CD14-positive monocyte (primary cell): ENCODE data around the gene ARHGAP35. TPM values are rescaled to one million over a fixed set of nuclear protein-coding genes. Genes with fewer than 3 reads are reported as not detected.

Experiments used
- DNase-seq, 3 donors: peaks; one replicate each; pipeline ENCODE4 v3.0.0-alpha.2; 2011 to 2022
- H2AFZ ChIP-seq: 2 replicates; pipeline ENCODE4 v1.6.0; 2012; ENCODE audit warnings: mild to moderate bottlenecking, low read depth, low read length, inconsistent platforms; ENCODE audit not compliant: insufficient read depth, poor library complexity, severe bottlenecking
- H3K27ac ChIP-seq, 2 donors: 1 replicate in 1 of 2; 2 replicates in 1 of 2; pipeline ENCODE4 v1.5.1; 2012 to 2013; ENCODE audit warnings: low read length in 2 of 2, control low read depth in 1 of 2, inconsistent platforms in 1 of 2, low read depth in 1 of 2, mild to moderate bottlenecking in 1 of 2
- H3K27me3 ChIP-seq, 2 donors: one replicate each; pipeline versions ENCODE4 v1.6.0 to v1.6.1; 2011 to 2013; ENCODE audit warnings: low read length in 2 of 2; ENCODE audit not compliant: control insufficient read depth in 2 of 2, insufficient read depth in 2 of 2
- H3K36me3 ChIP-seq, 2 donors: replicated peaks in 1 of 2; 1 replicate in 1 of 2; 2 replicates in 1 of 2; pipeline versions ENCODE4 v1.5.1 to v1.6.1; 2012 to 2013; ENCODE audit warnings: low read length in 2 of 2, control low read depth in 1 of 2, inconsistent platforms in 1 of 2, mild to moderate bottlenecking in 1 of 2; ENCODE audit not compliant: insufficient read depth in 2 of 2, control insufficient read depth in 1 of 2
- H3K4me1 ChIP-seq, 2 donors: 1 replicate in 1 of 2; 2 replicates in 1 of 2; pipeline versions ENCODE4 v1.5.1 to v1.6.1; 2012 to 2013; ENCODE audit warnings: low read length in 2 of 2, control low read depth in 1 of 2, inconsistent platforms in 1 of 2, mild to moderate bottlenecking in 1 of 2, moderate library complexity in 1 of 2; ENCODE audit not compliant: insufficient read depth in 2 of 2, control insufficient read depth in 1 of 2
- H3K4me2 ChIP-seq: replicated peaks from 2 replicates; pipeline ENCODE3; 2012; ENCODE audit warnings: low read length, moderate library complexity, mild to moderate bottlenecking; ENCODE audit not compliant: poor library complexity, severe bottlenecking; ENCODE audit errors: extremely low read depth
- H3K4me3 ChIP-seq, 3 experiments: fragments of 200-600 bp in 1 of 3; sonication (generic) in 1 of 3; replicated peaks in 1 of 3; 1 replicate in 2 of 3; 2 replicates in 1 of 3; pipeline ENCODE4 v1.5.1; 2011 to 2013; ENCODE audit warnings: low read length in 3 of 3, mild to moderate bottlenecking in 3 of 3, control low read depth in 2 of 3, low read depth in 2 of 3, inconsistent platforms in 1 of 3, moderate library complexity in 1 of 3
- H3K79me2 ChIP-seq: 2 replicates; pipeline ENCODE4 v1.6.0; 2012; ENCODE audit warnings: mild to moderate bottlenecking, control low read depth, inconsistent platforms, low read length, moderate library complexity; ENCODE audit not compliant: insufficient read depth
- H3K9ac ChIP-seq: 2 replicates; pipeline ENCODE4 v1.6.0; 2017; ENCODE audit warnings: low read length, mild to moderate bottlenecking; ENCODE audit not compliant: insufficient read depth, poor library complexity, severe bottlenecking
- H3K9me3 ChIP-seq, 2 donors: replicated peaks in 1 of 2; 1 replicate in 1 of 2; 2 replicates in 1 of 2; pipeline versions ENCODE4 v1.5.1 to v1.6.1; 2012 to 2013; ENCODE audit warnings: low read length in 2 of 2, control low read depth in 1 of 2; ENCODE audit not compliant: control insufficient read depth in 1 of 2, insufficient read depth in 1 of 2
- H4K20me1 ChIP-seq: 2 replicates; pipeline ENCODE4 v1.6.0; 2012; ENCODE audit warnings: mild to moderate bottlenecking, low read length, control low read depth, moderate library complexity; ENCODE audit not compliant: insufficient read depth
- H3K27ac Mint-ChIP-seq, 7 donors: one replicate each; pipeline ENCODE4 v1.8.0; 2020; ENCODE audit warnings: mild to moderate bottlenecking in 7 of 7, mixed read lengths in 7 of 7, moderate library complexity in 6 of 7, inconsistent platforms in 2 of 7
- H3K27me3 Mint-ChIP-seq, 3 donors: one replicate each; pipeline ENCODE4 v1.8.0; 2021 to 2022; ENCODE audit warnings: low read depth in 3 of 3, mild to moderate bottlenecking in 3 of 3, mixed read lengths in 3 of 3, moderate library complexity in 3 of 3, inconsistent platforms in 1 of 3
- H3K36me3 Mint-ChIP-seq, 2 donors: one replicate each; pipeline ENCODE4 v1.8.0; 2020; ENCODE audit warnings: mixed read lengths in 2 of 2, inconsistent platforms in 1 of 2, mild to moderate bottlenecking in 1 of 2
- H3K4me1 Mint-ChIP-seq: one replicate; pipeline ENCODE4 v1.8.0; 2020; ENCODE audit warnings: mild to moderate bottlenecking, mixed read lengths
- H3K4me3 Mint-ChIP-seq, 2 donors: one replicate each; pipeline ENCODE4 v1.8.0; 2020; ENCODE audit warnings: mild to moderate bottlenecking in 2 of 2, mixed read lengths in 2 of 2, moderate library complexity in 1 of 2
- H3K9me3 Mint-ChIP-seq, 7 donors: one replicate each; pipeline ENCODE4 v1.8.0; 2020 to 2022; ENCODE audit warnings: mixed read lengths in 7 of 7, mild to moderate bottlenecking in 6 of 7, moderate library complexity in 6 of 7, inconsistent platforms in 2 of 7
- WGBS: methylation state at CpG from one replicate; pipeline ENCODE4 v1.1.5; 2013; ENCODE audit warnings: missing lambda C conversion rate; ENCODE audit not compliant: insufficient coverage; 5-methylcytosine and 5-hydroxymethylcytosine counted together
- intact Hi-C, 2 donors: fragments of 100-400 bp; cut with micrococcal nuclease; formaldehyde crosslinking; loops; one replicate each; pipeline versions ENCODE4 v1.15.0 to v1.15.1; 2023
- polyA plus RNA-seq, 3 donors: library from polyadenylated mRNA; depleted of rRNA in 1 of 3; unstranded in 2 of 3; stranded (reverse) in 1 of 3; fragments of 300-500 nt in 2 of 3; fragments of >200 nt in 1 of 3; fragmentation: Illumina TruSeq in 2 of 3; gene quantifications; 1 replicate in 2 of 3; 2 replicates in 1 of 3; pipeline ENCODE4 v1.2.3, GENCODE V29; 2012 to 2021
- TF ChIP-seq, protein P1 (sequence below): fragments of 200-600 bp; IDR thresholded peaks from one replicate; pipeline ENCODE4 v1.8.0; 2022; ENCODE audit warnings: antibody characterized with exemption, mild to moderate bottlenecking

ARHGAP35 gene
- polyA plus RNA-seq, 3 donors: 1.5 to 7.6 (median 2.0) TPM

DNA sequence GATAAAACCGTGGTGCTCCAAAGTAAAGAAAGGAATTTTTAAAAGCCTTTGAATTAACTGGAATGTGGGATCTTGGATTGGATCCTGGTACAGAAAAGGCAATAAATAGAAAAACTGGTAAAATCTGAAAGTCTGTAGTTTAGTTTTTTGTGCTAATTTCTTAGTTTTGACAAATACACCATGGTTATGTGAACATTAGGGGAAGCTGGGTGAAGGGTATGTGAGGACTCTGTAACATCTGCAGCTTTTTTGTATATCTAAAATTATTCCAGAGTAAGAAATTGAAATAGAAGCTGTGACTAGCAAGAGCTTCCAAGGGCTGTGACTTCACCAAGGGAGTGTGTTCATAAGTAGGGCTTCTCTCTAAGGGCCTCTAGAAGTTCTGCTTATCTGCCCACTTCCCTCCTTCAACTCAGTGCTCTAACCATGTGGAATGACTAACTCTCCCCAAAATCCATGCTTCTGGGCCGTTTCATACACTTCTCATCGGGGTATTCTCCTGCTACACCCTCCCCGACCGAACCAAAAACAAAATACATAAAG is 26.5 kb downstream of the ARHGAP35 start:
- H3K27me3 Mint-ChIP-seq: no peaks in the 10 kb centered on the region
- peaks cover 7% of the 10 kb centered on the region for H3K4me1 Mint-ChIP-seq
- WGBS: 90% methylated on average over 3 of the region's 5 CpGs
- H3K4me2 ChIP-seq: no peak overlapping the region
- no peak for DNase-seq
- H3K4me1 ChIP-seq: no peaks in the 10 kb centered on the region
- H3K27ac Mint-ChIP-seq: peak overlapping the region in 1 of 7 donors; percentile 24
- TF ChIP-seq, protein P1, sequence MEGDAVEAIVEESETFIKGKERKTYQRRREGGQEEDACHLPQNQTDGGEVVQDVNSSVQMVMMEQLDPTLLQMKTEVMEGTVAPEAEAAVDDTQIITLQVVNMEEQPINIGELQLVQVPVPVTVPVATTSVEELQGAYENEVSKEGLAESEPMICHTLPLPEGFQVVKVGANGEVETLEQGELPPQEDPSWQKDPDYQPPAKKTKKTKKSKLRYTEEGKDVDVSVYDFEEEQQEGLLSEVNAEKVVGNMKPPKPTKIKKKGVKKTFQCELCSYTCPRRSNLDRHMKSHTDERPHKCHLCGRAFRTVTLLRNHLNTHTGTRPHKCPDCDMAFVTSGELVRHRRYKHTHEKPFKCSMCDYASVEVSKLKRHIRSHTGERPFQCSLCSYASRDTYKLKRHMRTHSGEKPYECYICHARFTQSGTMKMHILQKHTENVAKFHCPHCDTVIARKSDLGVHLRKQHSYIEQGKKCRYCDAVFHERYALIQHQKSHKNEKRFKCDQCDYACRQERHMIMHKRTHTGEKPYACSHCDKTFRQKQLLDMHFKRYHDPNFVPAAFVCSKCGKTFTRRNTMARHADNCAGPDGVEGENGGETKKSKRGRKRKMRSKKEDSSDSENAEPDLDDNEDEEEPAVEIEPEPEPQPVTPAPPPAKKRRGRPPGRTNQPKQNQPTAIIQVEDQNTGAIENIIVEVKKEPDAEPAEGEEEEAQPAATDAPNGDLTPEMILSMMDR: no peak
- no peaks in the 10 kb centered on the region for H3K9me3 Mint-ChIP-seq
- H3K27me3 ChIP-seq: no peaks in the 10 kb centered on the region
- no peaks in the 10 kb centered on the region for H3K36me3 ChIP-seq
- peaks cover 69% of the 10 kb centered on the region for H4K20me1 ChIP-seq
- H3K9me3 ChIP-seq: no peaks in the 10 kb centered on the region
- intact Hi-C loops: no loop called here
- H2AFZ ChIP-seq: no peak overlapping the region
- no peak overlapping the region for H3K4me3 Mint-ChIP-seq
- H3K9ac ChIP-seq: no peak overlapping the region
- H3K27ac ChIP-seq: no peak overlapping the region
- peaks cover 80% of the 10 kb centered on the region for H3K79me2 ChIP-seq
- peaks cover 2 to 5% of the 10 kb centered on the region in 2 donors for H3K36me3 Mint-ChIP-seq
- H3K4me3 ChIP-seq: no peak overlapping the region

DNA sequence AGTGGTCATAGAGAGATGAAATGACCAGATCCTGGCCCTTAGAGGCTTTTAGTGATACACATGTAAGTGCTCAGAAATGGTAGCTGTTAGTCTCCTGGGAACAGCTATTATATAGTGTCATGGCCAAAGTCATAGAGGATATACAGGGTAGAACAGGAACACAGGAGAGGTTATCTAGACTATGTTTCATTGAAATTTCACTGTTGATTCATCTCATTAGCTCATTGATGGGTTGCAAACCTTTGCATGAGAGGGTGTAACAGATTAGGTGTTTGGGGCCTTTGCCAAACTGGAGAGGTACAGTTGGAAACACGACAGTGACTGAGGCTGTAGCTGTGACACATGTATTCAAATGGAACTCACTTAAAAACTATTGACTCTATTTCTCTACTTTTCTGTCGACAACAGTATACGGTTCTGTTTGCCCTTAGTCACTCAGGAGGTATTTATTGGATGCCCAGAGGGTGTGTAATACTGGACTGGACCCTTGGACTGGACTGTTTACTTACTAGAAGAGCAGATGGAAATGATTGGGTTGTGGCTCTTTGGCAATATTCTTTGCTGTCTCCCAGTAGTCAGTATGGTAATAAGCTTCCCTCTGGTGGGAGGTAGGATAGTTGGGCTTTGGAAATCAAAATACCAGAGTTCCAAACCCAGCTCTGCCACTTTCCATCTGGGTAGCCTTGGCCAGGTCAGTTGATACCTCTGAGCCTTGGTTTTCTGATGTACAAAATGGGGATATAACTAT is 29.8 kb downstream of the ARHGAP35 start:
- H3K9ac ChIP-seq: no peak overlapping the region
- DNase-seq: no peak
- no peak overlapping the region for H3K4me3 ChIP-seq
- H3K79me2 ChIP-seq: peaks cover 80% of the 10 kb centered on the region
- H3K4me2 ChIP-seq: no peak overlapping the region
- no peak overlapping the region for H2AFZ ChIP-seq
- peaks cover 66% of the 10 kb centered on the region for H4K20me1 ChIP-seq
- Mint-ChIP-seq H3K4me3 (no peak overlapping the region), H3K27me3 (peaks cover 0 to 2% (median 0%) of the 10 kb centered on the region in 3 donors), H3K9me3 (no peaks in the 10 kb centered on the region), H3K4me1 (peaks cover 6% of the 10 kb centered on the region), H3K27ac (no peak overlapping the region), H3K36me3 (peaks cover 4 to 15% of the 10 kb centered on the region in 2 donors)
- intact Hi-C loops: no loop called here
- no peaks in the 10 kb centered on the region for H3K36me3 ChIP-seq
- no peak overlapping the region for H3K27ac ChIP-seq
- no peaks in the 10 kb centered on the region for H3K4me1 ChIP-seq
- TF ChIP-seq, protein P1: no peak
- H3K27me3 ChIP-seq: no peaks in the 10 kb centered on the region
- 100% methylated on average over 2 of the region's 3 CpGs for WGBS
- H3K9me3 ChIP-seq: no peaks in the 10 kb centered on the region
